DOHH2 (cell line): Measurements from ENCODE around the gene TPCN1.

Experiments used
- CTCF ChIP-seq: fragments of 200-600 bp; sonication (generic); IDR thresholded peaks from one replicate; pipeline ENCODE4 v1.5.1; 2014; ENCODE audit warnings: antibody characterized with exemption, mild to moderate bottlenecking, low read depth, low read length; ENCODE audit not compliant: poor library complexity, severe bottlenecking
- EZH2phosphoT487 ChIP-seq: fragments of 200-600 bp; sonication (generic); IDR thresholded peaks from 2 replicates; pipeline ENCODE4 v1.6.1; 2017; ENCODE audit warnings: borderline replicate concordance, mild to moderate bottlenecking, antibody characterized with exemption, low read length, moderate library complexity, mixed read lengths

GRCh38 chr12:113268136-113268535 lies 46.9 kb downstream of the TPCN1 start:
- TF ChIP-seq CTCF (no peak), EZH2phosphoT487 (no peak)
